ENCODE data around the gene ABCB9. TPM values are rescaled to one million over a fixed set of nuclear protein-coding genes. Genes with fewer than 3 reads are reported as not detected.
"Not testable (repeated sequence)": the region's sequence is repeated elsewhere in the genome, so short reads cannot be mapped to it uniquely, and the experiment has no call there.

Gene ABCB9
- total RNA-seq, 2 experiments from 2014 or later: 3.6 TPM

DNA sequence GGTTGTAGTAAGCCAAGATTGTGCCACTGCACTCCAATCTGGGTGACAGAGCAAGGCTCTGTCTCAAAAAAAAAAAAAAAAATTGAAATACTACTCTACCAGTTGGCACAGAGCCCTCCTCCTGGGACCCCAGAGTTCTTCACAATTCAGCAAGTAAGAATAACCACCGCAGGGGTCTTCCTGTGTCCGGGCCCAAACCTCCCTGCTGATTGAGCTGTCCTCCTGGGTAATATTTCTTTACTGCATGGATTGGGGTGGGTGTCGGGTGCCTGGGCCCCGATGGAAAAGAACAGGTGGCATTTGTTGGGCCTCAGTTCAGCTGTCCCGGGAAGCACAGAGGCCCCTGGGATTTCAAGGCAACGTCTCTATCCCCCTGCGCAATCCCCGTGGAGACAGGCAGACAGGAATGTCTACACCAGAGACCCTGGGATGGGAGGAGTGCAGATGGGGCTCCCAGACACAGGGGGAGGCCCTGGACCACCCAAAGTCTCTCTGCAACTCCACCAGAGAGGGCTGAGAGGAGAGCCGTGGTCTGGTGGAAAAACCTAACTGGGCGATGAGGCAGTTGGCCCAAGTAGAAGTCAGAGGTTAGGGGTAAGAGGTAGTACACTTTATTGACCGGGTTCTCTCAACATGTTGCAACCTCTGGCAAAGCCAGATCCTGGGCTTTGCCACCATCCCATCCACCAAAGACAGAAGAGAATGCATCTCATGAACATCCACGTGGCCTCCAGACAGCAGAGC, 37.7 kb downstream of the ABCB9 start:
- H3K9me3 Mint-ChIP-seq: no peaks in the 10 kb centered on the region
- no peak overlapping the region for H3K27ac Mint-ChIP-seq
- H3K27me3 Mint-ChIP-seq: no peaks in the 10 kb centered on the region
- H3K36me3 Mint-ChIP-seq: no peaks in the 10 kb centered on the region
- no peak for DNase-seq
- H3K4me3 Mint-ChIP-seq: no peak overlapping the region
- H3K4me1 Mint-ChIP-seq: peaks cover 8% of the 10 kb centered on the region

DNA sequence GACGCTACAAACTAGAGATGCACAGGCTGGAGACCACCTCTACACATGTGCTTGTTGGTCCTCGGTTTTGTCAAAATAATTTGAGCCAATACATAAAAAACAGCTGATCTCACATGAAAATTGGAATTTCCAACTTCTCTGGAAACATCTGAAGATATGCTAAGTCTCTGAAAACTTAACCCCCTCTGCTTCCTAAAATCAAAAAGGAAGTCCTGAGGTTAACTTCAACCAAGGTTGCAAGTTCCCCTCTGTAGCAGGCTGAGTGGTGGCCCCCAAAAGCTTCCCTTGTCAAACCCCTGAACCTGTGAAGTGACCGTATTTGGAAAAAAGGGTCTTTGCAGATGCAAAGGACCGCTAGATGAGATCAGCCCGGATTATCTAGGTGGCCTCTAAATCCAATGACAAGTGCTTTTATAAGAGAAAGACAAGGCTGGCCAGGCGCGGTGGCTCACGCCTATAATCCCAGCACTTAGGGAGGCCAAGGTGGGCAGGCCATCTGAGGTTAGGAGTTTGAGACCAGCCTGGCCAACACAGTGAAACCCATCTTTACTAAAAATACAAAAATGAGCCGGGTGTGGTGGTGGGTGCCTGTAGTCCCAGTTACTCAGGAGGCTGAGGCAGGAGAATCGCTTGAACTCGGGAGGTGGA, 38.4 kb downstream of the ABCB9 start:
- no peak overlapping the region for H3K4me3 Mint-ChIP-seq
- no peak overlapping the region for H3K27ac Mint-ChIP-seq
- no peaks in the 10 kb centered on the region for H3K9me3 Mint-ChIP-seq
- DNase-seq: no peak
- H3K27me3 Mint-ChIP-seq: no peaks in the 10 kb centered on the region
- H3K36me3 Mint-ChIP-seq: no peaks in the 10 kb centered on the region
- peaks cover 8% of the 10 kb centered on the region for H3K4me1 Mint-ChIP-seq

DNA sequence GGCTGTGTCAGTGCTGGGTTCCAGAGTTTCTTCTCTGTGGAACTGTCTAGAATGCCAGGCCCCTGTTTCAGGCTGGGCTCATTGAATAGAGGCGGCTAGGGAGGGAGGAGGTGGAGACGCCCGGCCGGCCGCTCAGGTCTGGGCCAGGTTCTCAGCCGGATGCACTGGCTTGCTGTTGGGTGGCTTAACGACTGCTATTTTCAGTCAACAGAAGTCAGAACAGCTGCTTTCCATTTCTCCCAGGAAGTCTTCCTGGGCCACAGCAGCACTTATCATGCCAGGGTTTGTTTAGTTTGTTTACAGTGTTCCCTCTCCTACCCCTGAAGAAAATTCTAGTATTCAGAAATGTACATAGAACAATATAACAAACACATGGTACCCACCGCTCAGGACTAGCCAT, 44.3 kb downstream of the ABCB9 start:
- Mint-ChIP-seq H3K9me3 (no peaks in the 10 kb centered on the region), H3K4me3 (no peak overlapping the region), H3K27ac (no peak overlapping the region), H3K27me3 (no peaks in the 10 kb centered on the region), H3K4me1 (peaks cover 6% of the 10 kb centered on the region), H3K36me3 (no peaks in the 10 kb centered on the region)
- DNase-seq: no peak

DNA sequence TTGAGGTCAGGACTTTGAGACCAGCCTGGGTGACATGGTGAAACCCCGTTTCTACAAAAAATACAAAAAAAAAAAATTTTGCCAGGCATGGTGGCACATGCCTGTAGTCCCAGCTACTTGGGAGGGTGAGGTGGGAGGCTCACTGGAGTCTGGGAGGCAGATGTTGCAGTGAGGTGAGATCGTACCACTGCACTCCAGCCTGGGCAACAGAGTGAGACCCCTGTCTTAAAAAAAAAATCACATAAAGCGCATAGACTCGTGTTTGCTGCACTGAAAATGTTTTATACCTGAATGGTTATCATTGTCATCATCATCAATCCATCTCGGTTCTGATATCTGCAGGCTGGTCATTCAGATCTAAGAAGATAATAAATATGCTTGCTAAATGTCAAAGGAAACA, 45.6 kb downstream of the ABCB9 start:
- H3K4me1 Mint-ChIP-seq: peaks cover 7% of the 10 kb centered on the region
- DNase-seq: no peak
- no peaks in the 10 kb centered on the region for H3K27me3 Mint-ChIP-seq
- H3K4me3 Mint-ChIP-seq: no peak overlapping the region
- H3K36me3 Mint-ChIP-seq: no peaks in the 10 kb centered on the region
- no peaks in the 10 kb centered on the region for H3K9me3 Mint-ChIP-seq
- no peak overlapping the region for H3K27ac Mint-ChIP-seq

DNA sequence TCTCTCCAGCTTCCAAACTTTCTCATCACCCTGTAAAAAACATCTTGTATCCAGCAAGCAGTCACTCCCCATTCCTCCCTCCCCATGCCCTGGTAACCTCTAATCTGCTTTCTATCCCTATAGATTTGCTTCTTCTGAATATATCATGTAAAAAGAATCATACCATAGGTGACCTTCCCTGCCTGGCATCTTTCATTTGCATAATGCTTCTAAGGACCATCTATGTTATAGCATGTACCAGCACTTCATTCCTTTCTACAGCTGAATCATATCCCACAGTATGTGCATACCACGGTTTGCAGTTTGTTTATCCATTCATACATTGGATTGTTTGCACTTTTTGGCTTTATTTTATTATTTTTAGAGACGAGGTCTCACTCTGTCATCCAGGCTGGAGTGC, 47.4 kb downstream of the ABCB9 start:
- Mint-ChIP-seq H3K9me3 (no peaks in the 10 kb centered on the region), H3K4me3 (no peak overlapping the region), H3K36me3 (no peaks in the 10 kb centered on the region), H3K27me3 (no peaks in the 10 kb centered on the region), H3K27ac (no peak overlapping the region), H3K4me1 (peaks cover 7% of the 10 kb centered on the region)
- no peak for DNase-seq

DNA sequence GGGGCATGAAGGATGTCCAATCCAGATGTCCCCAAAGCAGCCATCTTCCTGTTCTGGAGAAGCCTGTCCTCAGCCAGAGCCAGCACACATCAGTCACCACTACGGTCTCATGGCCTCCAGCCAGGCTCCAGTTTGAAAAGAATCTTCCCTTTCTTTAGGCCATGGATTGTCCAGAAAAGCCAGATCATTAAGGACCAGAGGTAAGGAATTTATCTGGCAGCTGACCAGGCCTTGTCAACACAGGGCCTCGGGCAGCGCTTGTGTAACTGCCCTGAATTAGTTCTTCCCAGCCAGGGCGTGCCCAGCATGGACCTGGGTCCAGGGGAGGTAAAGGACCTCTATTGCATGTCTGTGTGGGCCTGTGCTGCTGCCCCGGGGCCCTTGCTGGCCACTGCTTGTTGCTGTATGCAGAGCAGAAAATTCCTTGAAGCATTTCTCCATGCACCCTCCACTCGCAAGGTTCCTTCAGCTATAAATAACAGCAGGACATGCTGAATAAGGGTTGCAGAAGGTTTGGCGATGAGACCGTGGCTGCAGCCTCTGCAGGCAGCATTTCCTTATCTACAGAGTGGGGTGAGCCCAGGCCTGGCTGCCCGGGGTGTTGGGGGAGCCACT, 48.6 kb downstream of the ABCB9 start:
- Mint-ChIP-seq H3K36me3 (no peaks in the 10 kb centered on the region), H3K27ac (no peak overlapping the region), H3K27me3 (no peaks in the 10 kb centered on the region), H3K4me3 (no peak overlapping the region), H3K4me1 (peaks cover 7% of the 10 kb centered on the region), H3K9me3 (no peaks in the 10 kb centered on the region)
- DNase-seq: no peak

DNA sequence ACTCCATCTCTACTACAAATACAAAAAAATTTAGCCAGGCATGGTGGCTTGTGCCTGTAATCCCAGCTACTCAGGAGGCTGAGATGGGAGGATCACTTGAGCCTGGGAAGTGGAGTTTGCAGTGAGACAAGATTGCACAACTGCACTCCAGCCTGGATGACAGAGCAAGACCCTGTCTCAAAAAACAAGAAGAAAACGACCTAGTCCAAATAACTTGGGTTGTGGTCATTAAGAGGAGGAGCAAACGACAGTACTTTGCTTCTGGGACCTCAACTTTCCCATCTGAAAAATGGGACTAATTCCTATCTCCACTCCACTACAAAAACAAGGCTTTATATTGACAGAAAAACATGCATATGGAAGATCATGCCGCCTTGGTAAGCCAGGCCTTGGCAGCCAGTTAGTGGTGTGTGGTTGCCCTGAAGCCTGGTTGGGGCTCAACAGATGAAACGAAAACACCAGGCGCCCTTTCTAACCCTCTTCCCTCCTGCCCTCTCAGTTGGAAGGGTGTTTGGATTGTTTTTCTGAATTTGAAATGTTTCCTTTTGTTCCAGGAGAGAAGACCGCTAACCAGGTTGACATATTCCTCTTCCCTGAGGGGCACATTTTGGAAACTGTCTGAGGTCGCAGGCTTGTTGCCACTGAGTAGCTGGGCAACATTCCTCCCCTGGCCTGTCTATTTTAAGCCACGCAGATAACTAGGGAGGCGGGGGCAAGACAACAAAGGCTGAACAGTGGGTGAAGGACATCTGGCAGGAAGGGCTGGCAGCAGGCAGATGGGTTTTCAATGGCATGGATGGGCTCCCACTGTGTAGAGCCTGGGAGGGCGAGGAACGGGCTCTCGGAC, 56.6 kb downstream of the ABCB9 start:
- no peaks in the 10 kb centered on the region for H3K9me3 Mint-ChIP-seq
- DNase-seq: no peak
- no peaks in the 10 kb centered on the region for H3K4me1 Mint-ChIP-seq
- no peaks in the 10 kb centered on the region for H3K27me3 Mint-ChIP-seq
- H3K4me3 Mint-ChIP-seq: no peak overlapping the region
- H3K36me3 Mint-ChIP-seq: no peaks in the 10 kb centered on the region
- no peak overlapping the region for H3K27ac Mint-ChIP-seq

DNA sequence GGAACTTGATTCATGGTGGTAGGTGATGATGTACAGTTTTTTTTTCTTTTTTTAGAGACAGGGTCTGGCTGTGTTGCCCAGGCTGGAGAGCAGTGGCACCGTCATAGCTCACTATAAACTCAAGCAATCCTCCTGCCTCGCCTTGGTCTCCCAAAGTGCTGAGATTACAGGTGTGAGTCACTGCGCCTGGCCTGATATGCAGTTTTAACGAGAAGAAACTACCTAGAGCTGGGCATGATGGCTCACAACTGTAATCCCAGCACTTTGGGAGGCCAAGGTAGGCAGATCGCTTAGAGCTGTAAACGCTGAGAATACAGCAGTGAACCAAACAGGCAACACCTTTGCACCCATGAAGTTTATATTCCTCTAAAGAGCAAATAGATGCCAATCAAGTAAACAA, 57.3 kb downstream of the ABCB9 start:
- no peak overlapping the region for H3K27ac Mint-ChIP-seq
- H3K9me3 Mint-ChIP-seq: no peaks in the 10 kb centered on the region
- H3K27me3 Mint-ChIP-seq: no peaks in the 10 kb centered on the region
- no peaks in the 10 kb centered on the region for H3K4me1 Mint-ChIP-seq
- no peak overlapping the region for H3K4me3 Mint-ChIP-seq
- no peaks in the 10 kb centered on the region for H3K36me3 Mint-ChIP-seq
- DNase-seq: no peak

DNA sequence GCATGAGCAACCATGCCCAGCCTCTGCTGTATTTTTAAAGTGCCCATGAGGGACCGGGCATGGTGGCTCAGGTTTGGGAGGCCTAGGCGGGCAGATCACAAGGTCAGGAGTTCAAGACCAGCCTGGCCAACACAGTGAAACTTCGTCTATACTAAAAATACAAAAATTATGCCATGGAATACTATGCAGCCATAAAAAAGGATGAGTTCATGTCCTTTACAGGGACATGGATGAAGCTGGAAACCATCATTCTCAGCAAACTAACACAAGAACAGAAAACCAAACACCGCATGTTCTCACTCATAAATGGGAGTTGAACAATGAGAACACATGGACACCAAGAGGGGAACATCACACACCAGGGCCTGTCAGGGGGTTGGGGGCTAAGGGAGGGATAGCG, 61.0 kb downstream of the ABCB9 start:
- H3K36me3 Mint-ChIP-seq: not testable (repeated sequence)

DNA sequence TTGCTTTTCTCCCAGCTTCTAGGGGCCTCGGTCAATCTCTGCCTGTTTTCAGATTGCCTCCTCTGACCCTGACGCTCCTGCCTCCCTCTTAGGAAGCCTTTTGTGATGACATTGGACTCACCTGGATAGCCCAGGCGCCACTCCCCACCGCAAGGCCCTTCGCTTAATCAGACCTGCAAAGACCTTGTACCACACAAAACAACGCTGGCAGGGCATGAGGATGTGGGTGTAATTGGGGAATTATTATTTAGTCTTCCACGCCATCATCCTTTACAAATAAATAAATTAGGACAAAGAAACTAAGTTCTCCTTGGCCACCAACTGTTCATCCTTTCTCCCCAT, 62.6 kb downstream of the ABCB9 start:
- Mint-ChIP-seq H3K9me3 (no peaks in the 10 kb centered on the region), H3K27ac (no peak overlapping the region), H3K36me3 (no peaks in the 10 kb centered on the region), H3K27me3 (no peaks in the 10 kb centered on the region), H3K4me1 (peaks cover 31% of the 10 kb centered on the region), H3K4me3 (no peak overlapping the region)
- no peak for DNase-seq

More for the DNA sequence above, 61.0 kb downstream of the ABCB9 start:
- H3K27ac Mint-ChIP-seq, H3K27me3 Mint-ChIP-seq, H3K9me3 Mint-ChIP-seq, DNase-seq, H3K4me3 Mint-ChIP-seq: not testable (repeated sequence)
- H3K4me1 Mint-ChIP-seq: peaks cover 17% of the 10 kb centered on the region

DNA sequence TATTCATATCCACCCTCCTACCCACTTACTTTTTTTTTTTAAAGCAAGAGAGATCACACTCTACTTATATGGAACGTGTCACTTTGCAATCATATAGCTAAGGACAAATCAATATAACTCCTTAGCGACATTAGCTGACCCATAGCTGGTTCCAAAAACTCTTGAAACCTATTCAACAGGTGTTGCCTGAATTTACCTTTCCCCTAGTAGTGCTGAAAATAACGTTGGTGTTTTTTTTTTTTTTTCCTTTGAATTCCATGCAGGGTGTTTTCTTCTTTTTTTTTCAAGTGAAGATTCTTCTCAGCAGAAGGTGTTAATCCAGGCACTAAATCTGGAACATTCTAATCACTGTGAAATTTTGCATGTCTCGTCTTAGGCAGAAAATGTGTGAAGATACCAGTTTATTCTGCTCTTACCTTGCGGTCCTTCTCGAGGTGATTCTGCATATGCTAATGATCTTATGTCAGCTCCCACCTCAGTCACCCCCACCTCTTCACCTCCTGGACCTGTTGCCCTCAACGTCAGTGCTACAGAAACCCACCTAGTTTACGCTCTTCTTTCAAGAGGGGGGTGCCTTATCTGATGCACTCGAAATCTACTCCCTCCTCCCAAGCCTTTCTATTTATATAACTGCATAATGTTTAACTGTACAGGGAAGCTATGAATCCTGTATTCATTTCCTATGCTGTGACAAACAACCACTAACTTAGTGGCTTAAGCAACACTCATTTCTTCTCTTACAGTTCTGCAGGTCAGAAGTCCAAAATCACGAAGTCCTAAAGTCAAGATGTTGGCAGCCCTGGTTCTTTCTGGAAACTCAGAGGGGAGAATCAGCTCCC, 63.2 kb downstream of the ABCB9 start:
- Mint-ChIP-seq H3K27ac (no peak overlapping the region), H3K9me3 (no peaks in the 10 kb centered on the region), H3K36me3 (no peaks in the 10 kb centered on the region), H3K4me3 (no peak overlapping the region), H3K4me1 (peaks cover 37% of the 10 kb centered on the region), H3K27me3 (no peaks in the 10 kb centered on the region)
- no peak for DNase-seq

DNA sequence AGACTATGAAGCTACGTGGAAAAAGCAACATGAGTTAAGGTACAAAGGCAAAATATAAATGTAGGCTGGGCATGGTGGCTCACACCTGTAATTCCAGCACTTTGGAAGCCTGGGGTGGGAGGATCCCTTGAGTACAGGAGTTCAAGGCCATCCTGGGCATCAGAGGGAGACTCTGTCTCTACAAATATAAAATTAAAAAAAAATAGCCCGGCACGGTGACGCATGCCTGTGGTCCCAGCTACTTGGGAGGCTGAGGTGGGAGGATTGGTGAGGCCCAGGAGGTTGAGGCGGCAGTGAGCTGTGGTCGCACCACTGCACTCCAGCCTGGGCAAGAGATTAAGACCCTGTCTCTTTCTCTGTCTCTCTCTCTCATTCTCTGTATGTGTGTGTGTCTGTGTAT, 66.4 kb downstream of the ABCB9 start:
- H3K27ac Mint-ChIP-seq: no peak overlapping the region
- peaks cover 3% of the 10 kb centered on the region for H3K27me3 Mint-ChIP-seq
- H3K36me3 Mint-ChIP-seq: peaks cover 12% of the 10 kb centered on the region
- H3K4me1 Mint-ChIP-seq: peaks cover 59% of the 10 kb centered on the region
- no peak overlapping the region for H3K4me3 Mint-ChIP-seq
- H3K9me3 Mint-ChIP-seq: peaks cover 3% of the 10 kb centered on the region
- no peak for DNase-seq

DNA sequence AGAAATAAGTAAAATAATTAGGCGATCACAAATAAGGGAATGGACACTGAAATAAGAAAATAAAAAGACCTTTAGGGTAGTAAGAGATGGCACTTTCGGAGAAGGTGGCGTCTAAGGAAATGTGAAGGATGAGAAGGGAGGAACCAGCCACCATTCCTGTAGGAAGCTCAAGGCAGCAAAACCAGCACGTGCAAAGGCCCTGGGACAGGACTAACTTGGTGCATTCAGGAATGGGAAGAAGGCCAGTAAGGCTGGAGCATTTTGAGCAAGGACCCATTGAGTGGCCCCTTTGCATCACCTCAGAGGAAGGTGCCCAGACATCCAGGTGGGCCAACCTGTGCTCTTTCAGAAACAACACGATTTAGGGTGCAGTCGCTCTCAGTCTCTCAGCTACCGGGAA, 69.6 kb downstream of the ABCB9 start:
- Mint-ChIP-seq H3K4me1 (peaks cover 84% of the 10 kb centered on the region), H3K4me3 (peak overlapping the region; percentile 93)
- DNase-seq: no peak

More for the DNA sequence above, 69.6 kb downstream of the ABCB9 start:
- peak overlapping the region; percentile 93 for H3K27ac Mint-ChIP-seq
- H3K9me3 Mint-ChIP-seq: peaks cover 3% of the 10 kb centered on the region
- peaks cover 3% of the 10 kb centered on the region for H3K27me3 Mint-ChIP-seq
- peaks cover 31% of the 10 kb centered on the region for H3K36me3 Mint-ChIP-seq
